K562 (cell line): ENCODE results near the gene UBE2J2.

Experiments
- CAMTA2 ChIP-seq: fragments of 250-450 bp; sonication (Bioruptor Pico); conservative IDR thresholded peaks from 2 replicates; pipeline ENCODE4 v1.5.1; 2022
- EP300 ChIP-seq: IDR thresholded peaks from 2 replicates; pipeline ENCODE4 v1.6.1; 2012; ENCODE audit warnings: low read length, improper control_type of control experiment
- JUND ChIP-seq, 2 experiments: IDR thresholded peaks; 2 replicates in 1 of 2; 3 replicates in 1 of 2; pipeline ENCODE4 v1.6.1; 2011; ENCODE audit warnings: borderline replicate concordance in 2 of 2, low read depth in 2 of 2, low read length in 2 of 2, improper control_type of control experiment in 1 of 2, missing biosample characterization in 1 of 2, missing genetic modification characterization in 1 of 2, missing genetic modification reagents in 1 of 2
- SETDB1 ChIP-seq: IDR thresholded peaks from one replicate; pipeline ENCODE4 v1.6.1; 2012; ENCODE audit warnings: low read length, control low read depth, inconsistent platforms
- TCF7L2 ChIP-seq: fragments of 150-350 bp; IDR thresholded peaks from 2 replicates; pipeline ENCODE4 v1.6.1; 2016; ENCODE audit warnings: low read depth, mild to moderate bottlenecking, low read length, moderate library complexity
- TEAD2 ChIP-seq: fragments of 450-650 bp; IDR thresholded peaks from 2 replicates; pipeline ENCODE4 v1.6.1; 2016; ENCODE audit warnings: missing genetic modification characterization, control low read depth, missing compliant biosample characterization
- ZBTB33 ChIP-seq: sonication (generic); formaldehyde crosslinking; IDR thresholded peaks from 2 replicates; pipeline ENCODE4 v1.8.1; 2023; ENCODE audit warnings: mild to moderate bottlenecking, missing genetic modification reagents
- ZNF239 ChIP-seq: fragments of 250-450 bp; sonication (Bioruptor Pico); IDR thresholded peaks from 2 replicates; pipeline ENCODE4 v1.4.0; 2020; ENCODE audit warnings: mild to moderate bottlenecking
- ZZZ3 ChIP-seq: fragments of 450-650 bp; IDR thresholded peaks from 2 replicates; pipeline ENCODE4 v1.6.1; 2016; ENCODE audit warnings: antibody characterized with exemption, mild to moderate bottlenecking, moderate library complexity
- TF ChIP-seq, protein P1 (sequence below), 2 experiments: IDR thresholded peaks; 2 replicates each; pipeline ENCODE4 v1.6.1; 2011; ENCODE audit warnings: borderline replicate concordance in 1 of 2, control low read depth in 1 of 2, low read depth in 1 of 2, low read length in 1 of 2, mild to moderate bottlenecking in 1 of 2, mixed read lengths in 1 of 2, moderate library complexity in 1 of 2; ENCODE audit not compliant: insufficient read depth in 1 of 2, insufficient read length in 1 of 2, poor library complexity in 1 of 2, severe bottlenecking in 1 of 2; ENCODE audit errors: extremely low read depth in 1 of 2

DNA sequence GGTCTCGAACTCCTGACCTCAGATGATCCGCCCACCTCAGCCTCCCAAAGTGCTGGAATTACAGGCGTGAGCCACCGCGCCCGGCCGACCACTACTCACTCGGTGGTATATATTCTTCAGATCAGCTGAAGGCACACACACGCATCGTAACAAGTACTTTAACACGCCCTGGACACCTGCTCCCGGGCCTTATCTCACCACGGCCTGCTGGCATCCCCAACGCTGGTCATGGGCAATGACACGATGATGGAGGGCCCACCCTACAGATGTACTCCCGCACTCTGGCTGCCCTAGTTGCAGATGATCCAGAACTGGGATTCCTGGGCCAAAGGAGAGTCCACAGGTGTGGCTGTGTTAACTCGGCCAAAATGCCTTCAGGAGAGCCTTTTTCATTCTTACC is 11.6 kb downstream of the UBE2J2 start:
- TF ChIP-seq TCF7L2 (no peak), CAMTA2 (CRISPR knock-in tag) (no peak), ZBTB33 (no peak), ZNF239 (CRISPR knock-in tag) (no peak), TEAD2 (no peak), SETDB1 (no peak), ZZZ3 (no peak), JUND (IDR thresholded peaks at IDR 0.05; ENCODE audit: borderline replicate concordance, low read depth, low read length) (no peak), JUND (tag; IDR thresholded peaks at IDR 0.05; ENCODE audit: borderline replicate concordance, low read depth, low read length) (no peak), EP300 (no peak)
- TF ChIP-seq, protein P1, sequence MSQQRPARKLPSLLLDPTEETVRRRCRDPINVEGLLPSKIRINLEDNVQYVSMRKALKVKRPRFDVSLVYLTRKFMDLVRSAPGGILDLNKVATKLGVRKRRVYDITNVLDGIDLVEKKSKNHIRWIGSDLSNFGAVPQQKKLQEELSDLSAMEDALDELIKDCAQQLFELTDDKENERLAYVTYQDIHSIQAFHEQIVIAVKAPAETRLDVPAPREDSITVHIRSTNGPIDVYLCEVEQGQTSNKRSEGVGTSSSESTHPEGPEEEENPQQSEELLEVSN (IDR thresholded peaks at IDR 0.05; ENCODE audit: borderline replicate concordance in 1 of 2, extremely low read depth in 1 of 2, insufficient read depth in 1 of 2, insufficient read length in 1 of 2, low read depth in 1 of 2, low read length in 1 of 2, poor library complexity in 1 of 2, severe bottlenecking in 1 of 2): no peak
